CD4-positive, CD25-positive, alpha-beta regulatory T cell (primary cell): Measurements from ENCODE around the gene GIT1. TPM values are rescaled to one million over a fixed set of nuclear protein-coding genes. Genes with fewer than 3 reads are reported as not detected.

Experiments
- ATAC-seq, 2 donors: fragments of 150-1000 bp; cut with Tn5 transposase; one replicate each; pipeline ENCODE4 v1.10.0; 2021; ENCODE audit warnings: low read depth in 2 of 2, moderate number of reproducible peaks in 2 of 2, moderate library complexity in 1 of 2
- DNase-seq, 3 donors: peaks; one replicate each; pipeline versions ENCODE4 v3.0.0 to v3.0.0-alpha.2; 2012 to 2022; ENCODE audit warnings: mixed read lengths in 1 of 3
- H3K27ac ChIP-seq: one replicate; pipeline ENCODE4 v1.7.0; 2013; ENCODE audit warnings: mild to moderate bottlenecking, low read length; ENCODE audit not compliant: insufficient read depth, poor library complexity, severe bottlenecking
- H3K27me3 ChIP-seq: one replicate; pipeline ENCODE4 v1.7.0; 2013; ENCODE audit warnings: low read length; ENCODE audit not compliant: control insufficient read depth, insufficient read depth
- H3K36me3 ChIP-seq: one replicate; pipeline ENCODE4 v1.7.0; 2013; ENCODE audit warnings: mild to moderate bottlenecking, low read length, moderate library complexity; ENCODE audit not compliant: control insufficient read depth, insufficient read depth
- H3K4me1 ChIP-seq: 2 replicates; pipeline ENCODE4 v1.7.0; 2013; ENCODE audit warnings: mild to moderate bottlenecking, low read length; ENCODE audit not compliant: insufficient read depth, control insufficient read depth, poor library complexity, severe bottlenecking
- H3K4me3 ChIP-seq: one replicate; pipeline ENCODE4 v1.7.0; 2013; ENCODE audit warnings: low read depth, mild to moderate bottlenecking, low read length, moderate library complexity
- H3K9me3 ChIP-seq, 2 experiments: 1 replicate in 1 of 2; 2 replicates in 1 of 2; pipeline ENCODE4 v1.7.0; 2013; ENCODE audit warnings: low read length in 2 of 2, mild to moderate bottlenecking in 1 of 2, moderate library complexity in 1 of 2; ENCODE audit not compliant: control insufficient read depth in 2 of 2
- H3K27ac Mint-ChIP-seq, 3 donors: one replicate each; pipeline ENCODE4 v1.8.0; 2020 to 2022; ENCODE audit warnings: mild to moderate bottlenecking in 3 of 3, mixed read lengths in 3 of 3, moderate library complexity in 2 of 3
- H3K27me3 Mint-ChIP-seq: one replicate; pipeline ENCODE4 v1.8.0; 2022; ENCODE audit warnings: mild to moderate bottlenecking, mixed read lengths
- H3K36me3 Mint-ChIP-seq: one replicate; pipeline ENCODE4 v1.8.0; 2020; ENCODE audit warnings: mixed read lengths
- H3K4me1 Mint-ChIP-seq, 4 donors: one replicate each; pipeline ENCODE4 v1.8.0; 2020 to 2022; ENCODE audit warnings: mixed read lengths in 4 of 4, mild to moderate bottlenecking in 1 of 4
- H3K4me3 Mint-ChIP-seq, 4 donors: one replicate each; pipeline ENCODE4 v1.8.0; 2020 to 2022; ENCODE audit warnings: mild to moderate bottlenecking in 4 of 4, mixed read lengths in 4 of 4, moderate library complexity in 3 of 4
- H3K9me3 Mint-ChIP-seq, 7 donors: one replicate each; pipeline ENCODE4 v1.8.0; 2020 to 2022; ENCODE audit warnings: mixed read lengths in 7 of 7, mild to moderate bottlenecking in 3 of 7, moderate library complexity in 2 of 7
- polyA plus RNA-seq, 4 donors: library from polyadenylated mRNA; unstranded; fragments of 300-500 nt; fragmentation: Illumina TruSeq; gene quantifications; one replicate each; pipeline ENCODE4 v1.2.3, GENCODE V29; 2021
- total RNA-seq: library from RNA; stranded (reverse); gene quantifications from one replicate; pipeline ENCODE4 v1.2.3, GENCODE V29; 2022

GIT1 gene
- total and polyA plus RNA-seq, 5 donors from 2014 or later, result 5.5 to 41.5 (median 6.6) TPM

GRCh38 chr17:29588562-29589411, 661 bp downstream of the GIT1 start:
- peak overlapping the region; percentile 91 to 98 (median 96) for H3K4me3 Mint-ChIP-seq
- Histone ChIP-seq H3K9me3 (no peaks in the 10 kb centered on the region), H3K27me3 (no peaks in the 10 kb centered on the region), H3K36me3 (no peaks in the 10 kb centered on the region), H3K27ac (peak overlapping the region; percentile 65), H3K4me3 (peak overlapping the region; percentile 67), H3K4me1 (peaks cover 82% of the 10 kb centered on the region)
- no peaks in the 10 kb centered on the region for H3K27me3 Mint-ChIP-seq
- no peaks in the 10 kb centered on the region for H3K9me3 Mint-ChIP-seq
- no peaks in the 10 kb centered on the region for H3K36me3 Mint-ChIP-seq
- H3K27ac Mint-ChIP-seq, result peak overlapping the region in 2 of 3 donors; percentile 94 to 98
- peak; percentile 3 to 14 for ATAC-seq
- peaks cover 6 to 78% (median 45%) of the 10 kb centered on the region in 4 donors for H3K4me1 Mint-ChIP-seq
- DNase-seq, result peak in 2 of 3 donors; percentile 45 to 63

GRCh38 chr17:29588017-29588561, 1.4 kb downstream of the GIT1 start:
- Mint-ChIP-seq H3K4me3 (peak overlapping the region; percentile 91 to 98 (median 96)), H3K36me3 (no peaks in the 10 kb centered on the region), H3K9me3 (no peaks in the 10 kb centered on the region), H3K4me1 (peaks cover 6 to 85% (median 45%) of the 10 kb centered on the region in 4 donors), H3K27ac (peak overlapping the region; percentile 74 to 98 (median 94)), H3K27me3 (no peaks in the 10 kb centered on the region)
- Histone ChIP-seq H3K27me3 (no peaks in the 10 kb centered on the region), H3K27ac (peak overlapping the region; percentile 65), H3K4me3 (peak overlapping the region; percentile 67), H3K36me3 (peaks cover 3% of the 10 kb centered on the region), H3K9me3 (no peaks in the 10 kb centered on the region), H3K4me1 (peaks cover 79% of the 10 kb centered on the region)
- ATAC-seq (no peak), DNase-seq (no peak)

GRCh38 chr17:29587591-29587990, 1.9 kb downstream of the GIT1 start:
- Histone ChIP-seq H3K27ac (no peak overlapping the region), H3K4me1 (peaks cover 76% of the 10 kb centered on the region), H3K27me3 (no peaks in the 10 kb centered on the region), H3K9me3 (no peaks in the 10 kb centered on the region), H3K4me3 (peak overlapping the region; percentile 67), H3K36me3 (peaks cover 7% of the 10 kb centered on the region)
- no peaks in the 10 kb centered on the region for H3K27me3 Mint-ChIP-seq
- H3K4me3 Mint-ChIP-seq, result peak overlapping the region; percentile 91 to 98 (median 96)
- peaks cover 6 to 82% (median 42%) of the 10 kb centered on the region in 4 donors for H3K4me1 Mint-ChIP-seq
- no peaks in the 10 kb centered on the region for H3K9me3 Mint-ChIP-seq
- DNase-seq, result no peak
- peak overlapping the region in 2 of 3 donors; percentile 94 to 98 for H3K27ac Mint-ChIP-seq
- H3K36me3 Mint-ChIP-seq, result no peaks in the 10 kb centered on the region
- ATAC-seq, result no peak

GRCh38 chr17:29586676-29587469, 2.6 kb downstream of the GIT1 start:
- H3K27ac ChIP-seq, result peak overlapping the region; percentile 41
- ATAC-seq (no peak), DNase-seq (no peak)
- no peaks in the 10 kb centered on the region for H3K27me3 ChIP-seq
- H3K9me3 ChIP-seq, result no peaks in the 10 kb centered on the region
- Mint-ChIP-seq H3K4me3 (peak overlapping the region; percentile 91 to 98 (median 96)), H3K4me1 (peaks cover 6 to 77% (median 39%) of the 10 kb centered on the region in 4 donors), H3K27me3 (no peaks in the 10 kb centered on the region), H3K27ac (peak overlapping the region; percentile 38 to 98 (median 83)), H3K36me3 (peaks cover 3% of the 10 kb centered on the region), H3K9me3 (no peaks in the 10 kb centered on the region)
- peaks cover 15% of the 10 kb centered on the region for H3K36me3 ChIP-seq
- peak overlapping the region; percentile 67 for H3K4me3 ChIP-seq
- H3K4me1 ChIP-seq, result peaks cover 69% of the 10 kb centered on the region

- Histone ChIP-seq H3K27me3 (no peaks in the 10 kb centered on the region), H3K9me3 (no peaks in the 10 kb centered on the region), H3K4me3 (no peak overlapping the region), H3K27ac (peak overlapping the region; percentile 49), H3K36me3 (peaks cover 18% of the 10 kb centered on the region), H3K4me1 (peaks cover 56% of the 10 kb centered on the region)
- Mint-ChIP-seq H3K27ac (peak overlapping the region; percentile 62 to 92 (median 83)), H3K27me3 (no peaks in the 10 kb centered on the region), H3K36me3 (peaks cover 7% of the 10 kb centered on the region), H3K9me3 (peaks cover 0 to 1% (median 0%) of the 10 kb centered on the region in 7 donors), H3K4me3 (peak overlapping the region; percentile 65 to 91 (median 78)), H3K4me1 (peaks cover 10 to 65% (median 36%) of the 10 kb centered on the region in 4 donors)
- ATAC-seq, result no peak
- peak in 2 of 3 donors; percentile 21 to 52 for DNase-seq
Observed at GRCh38 chr17:29585080-29585751, 4.2 kb downstream of the GIT1 start.

- no peaks in the 10 kb centered on the region for H3K27me3 ChIP-seq
- no peaks in the 10 kb centered on the region for H3K9me3 ChIP-seq
- peaks cover 18% of the 10 kb centered on the region for H3K36me3 ChIP-seq
- peaks cover 50% of the 10 kb centered on the region for H3K4me1 ChIP-seq
- DNase-seq (no peak), ATAC-seq (no peak)
- H3K36me3 Mint-ChIP-seq, result peaks cover 12% of the 10 kb centered on the region
- H3K27me3 Mint-ChIP-seq, result no peaks in the 10 kb centered on the region
- no peak overlapping the region for H3K27ac ChIP-seq
- H3K9me3 Mint-ChIP-seq, result peaks cover 0 to 1% (median 0%) of the 10 kb centered on the region in 7 donors
- H3K4me1 Mint-ChIP-seq, result peaks cover 11 to 63% (median 34%) of the 10 kb centered on the region in 4 donors
- no peak overlapping the region for H3K4me3 ChIP-seq
- peak overlapping the region; percentile 32 to 82 (median 69) for H3K27ac Mint-ChIP-seq
- peak overlapping the region; percentile 21 to 91 (median 70) for H3K4me3 Mint-ChIP-seq
Observed at GRCh38 chr17:29584452-29585079, 4.9 kb downstream of the GIT1 start.
